Memory B cell (primary cell): Measurements from ENCODE around the gene TMEM62.
A peak's percentile ranks its signal among the peaks of the same experiment; 100 is the strongest.
"Not testable (repeated sequence)": the region's sequence is repeated elsewhere in the genome, so short reads cannot be mapped to it uniquely, and the experiment has no call there.

ENCODE experiments used
- ATAC-seq: fragments of 150-1000 bp; cut with Tn5 transposase; 2 replicates; pipeline ENCODE4 v1.10.0; 2021; ENCODE audit warnings: low read depth, mild to moderate bottlenecking, moderate library complexity
- DNase-seq, 2 donors: peaks; one replicate each; pipeline ENCODE4 v3.0.0; 2022; ENCODE audit warnings: low spot score in 2 of 2
- H3K27ac Mint-ChIP-seq: one replicate; pipeline ENCODE4 v1.8.0; 2022; ENCODE audit warnings: mild to moderate bottlenecking, moderate library complexity, mixed read lengths
- H3K27me3 Mint-ChIP-seq: one replicate; pipeline ENCODE4 v1.8.0; 2022; ENCODE audit warnings: mixed read lengths
- H3K36me3 Mint-ChIP-seq: one replicate; pipeline ENCODE4 v1.8.0; 2022; ENCODE audit warnings: mild to moderate bottlenecking, mixed read lengths
- H3K4me1 Mint-ChIP-seq: one replicate; pipeline ENCODE4 v1.8.0; 2022; ENCODE audit warnings: mixed read lengths
- H3K4me3 Mint-ChIP-seq: one replicate; pipeline ENCODE4 v1.8.0; 2022; ENCODE audit warnings: mild to moderate bottlenecking, moderate library complexity, mixed read lengths
- H3K9me3 Mint-ChIP-seq: one replicate; pipeline ENCODE4 v1.8.0; 2022; ENCODE audit warnings: mixed read lengths

TMEM62 gene

GRCh38 chr15:43175656-43176309 is 42.4 kb downstream of the TMEM62 start:
- H3K4me1 Mint-ChIP-seq, DNase-seq, ATAC-seq, H3K27ac Mint-ChIP-seq, H3K27me3 Mint-ChIP-seq, H3K9me3 Mint-ChIP-seq, H3K4me3 Mint-ChIP-seq: not testable (repeated sequence)
- H3K36me3 Mint-ChIP-seq = peaks cover 25% of the 10 kb centered on the region

DNA sequence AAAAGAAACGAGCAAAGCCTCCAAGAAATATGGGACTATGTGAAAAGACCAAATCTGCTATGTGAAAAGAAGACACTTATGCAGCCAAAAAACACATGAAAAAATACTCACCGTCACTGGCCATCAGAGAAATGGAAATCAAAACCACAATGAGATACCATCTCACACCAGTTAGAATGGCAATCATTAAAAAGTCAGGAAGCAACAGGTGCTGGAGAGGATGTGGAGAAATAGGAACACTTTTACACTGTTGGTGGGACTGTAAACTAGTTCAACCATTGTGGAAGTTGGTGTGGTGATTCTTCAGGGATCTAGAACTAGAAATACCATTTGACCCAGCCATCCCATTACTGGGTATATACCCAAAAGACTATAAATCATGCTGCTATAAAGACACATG is 43.8 kb downstream of the TMEM62 start:
- not testable (repeated sequence) for ATAC-seq, H3K4me3 Mint-ChIP-seq, H3K9me3 Mint-ChIP-seq, H3K27me3 Mint-ChIP-seq, H3K27ac Mint-ChIP-seq, DNase-seq, H3K4me1 Mint-ChIP-seq
- H3K36me3 Mint-ChIP-seq = peaks cover 27% of the 10 kb centered on the region

DNA sequence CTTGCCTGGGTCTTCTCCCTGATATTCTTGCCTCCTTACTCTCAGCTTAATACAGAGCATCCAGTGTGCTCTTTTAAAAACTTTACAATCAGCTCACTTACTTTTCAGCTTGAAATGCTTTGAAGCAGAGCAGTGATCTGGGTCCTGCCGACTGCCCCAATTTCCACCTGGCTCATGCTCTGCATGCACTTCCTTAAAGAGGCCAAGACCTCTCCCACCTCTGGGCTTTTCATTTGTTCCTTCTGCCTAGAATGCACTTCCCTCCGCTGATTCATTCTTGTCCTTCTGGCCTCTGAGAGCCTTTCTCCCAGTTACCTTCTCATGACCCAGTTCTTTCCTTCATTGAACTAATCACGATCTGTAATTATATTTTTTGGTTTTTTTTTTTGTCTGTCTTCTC is 49.9 kb downstream of the TMEM62 start:
- Mint-ChIP-seq H3K4me3 (no peak overlapping the region), H3K27me3 (no peaks in the 10 kb centered on the region), H3K4me1 (peaks cover 22% of the 10 kb centered on the region), H3K27ac (peak overlapping the region; percentile 49), H3K36me3 (peaks cover 16% of the 10 kb centered on the region), H3K9me3 (no peaks in the 10 kb centered on the region)
- DNase-seq (no peak), ATAC-seq (no peak)

- DNase-seq (no peak), ATAC-seq (no peak)
- no peaks in the 10 kb centered on the region for H3K27me3 Mint-ChIP-seq
- H3K27ac Mint-ChIP-seq = peak overlapping the region; percentile 98
- peaks cover 20% of the 10 kb centered on the region for H3K36me3 Mint-ChIP-seq
- H3K9me3 Mint-ChIP-seq = no peaks in the 10 kb centered on the region
- peak overlapping the region; percentile 94 for H3K4me3 Mint-ChIP-seq
- H3K4me1 Mint-ChIP-seq = peaks cover 27% of the 10 kb centered on the region
Measured at GRCh38 chr15:43184407-43185124, 51.2 kb downstream of the TMEM62 start.

DNA sequence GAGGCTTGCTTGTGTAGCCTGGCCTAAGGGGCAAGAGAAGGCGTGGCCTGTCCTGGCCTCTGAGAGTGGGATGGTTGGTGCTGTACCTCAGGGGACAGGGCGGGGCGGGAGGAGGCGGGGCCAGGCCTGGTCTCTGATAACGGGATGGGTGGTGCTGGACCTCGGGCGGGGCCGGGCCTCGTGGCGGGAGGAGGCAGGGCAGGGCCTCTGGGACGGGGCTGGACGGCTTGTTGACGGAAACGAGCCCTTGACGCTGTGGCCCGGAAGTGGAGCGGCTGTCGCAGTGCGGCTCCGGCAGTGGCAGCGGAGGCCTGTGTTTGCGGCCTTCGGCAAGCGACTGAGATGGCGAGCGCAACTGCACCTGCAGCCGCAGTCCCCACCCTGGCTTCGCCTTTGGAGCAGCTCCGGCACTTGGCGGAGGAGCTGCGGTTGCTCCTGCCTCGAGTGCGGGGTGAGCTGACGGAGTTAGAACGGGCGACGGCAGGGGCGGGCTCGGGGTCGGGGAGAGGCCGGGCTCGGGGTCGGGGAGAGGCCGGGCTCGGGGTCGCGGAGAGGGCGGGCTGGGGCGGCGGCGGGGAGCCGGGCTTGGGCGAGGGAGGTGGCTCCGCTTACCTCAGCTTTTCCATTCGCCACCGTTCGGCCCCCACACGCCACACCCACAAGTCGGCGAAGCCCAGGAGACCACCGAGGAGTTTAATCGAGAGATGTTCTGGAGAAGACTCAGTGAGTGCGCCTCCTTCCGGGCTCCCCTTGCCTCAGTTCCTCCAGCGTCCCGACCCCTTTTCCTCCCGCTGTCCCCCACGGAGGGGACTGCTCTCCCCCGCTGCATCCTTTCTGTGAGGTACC is 52.0 kb downstream of the TMEM62 start, which contains the start of gene CCNDBP1:
CCNDBP1 (plus strand) TSS at position 247 of the 846 bp plus-strand sequence; CDS start at position 343, 96 bp downstream.
- no peaks in the 10 kb centered on the region for H3K27me3 Mint-ChIP-seq
- H3K27ac Mint-ChIP-seq = peak within 1 kb of the TSS; percentile 98
- no peaks in the 10 kb centered on the region for H3K9me3 Mint-ChIP-seq
- ATAC-seq (peak; percentile 87), DNase-seq (peak; percentile 76 to 81)
- peaks cover 28% of the 10 kb centered on the region for H3K4me1 Mint-ChIP-seq
- peaks cover 23% of the 10 kb centered on the region for H3K36me3 Mint-ChIP-seq
- H3K4me3 Mint-ChIP-seq = peak within 1 kb of the TSS; percentile 94

GRCh38 chr15:43186003-43186353 is 52.6 kb downstream of the TMEM62 start:
- H3K9me3 Mint-ChIP-seq = no peaks in the 10 kb centered on the region
- H3K27me3 Mint-ChIP-seq = no peaks in the 10 kb centered on the region
- H3K36me3 Mint-ChIP-seq = peaks cover 24% of the 10 kb centered on the region
- ATAC-seq (peak; percentile 14), DNase-seq (no peak)
- H3K4me3 Mint-ChIP-seq = peak overlapping the region; percentile 94
- H3K27ac Mint-ChIP-seq = peak overlapping the region; percentile 98
- peaks cover 28% of the 10 kb centered on the region for H3K4me1 Mint-ChIP-seq

DNA sequence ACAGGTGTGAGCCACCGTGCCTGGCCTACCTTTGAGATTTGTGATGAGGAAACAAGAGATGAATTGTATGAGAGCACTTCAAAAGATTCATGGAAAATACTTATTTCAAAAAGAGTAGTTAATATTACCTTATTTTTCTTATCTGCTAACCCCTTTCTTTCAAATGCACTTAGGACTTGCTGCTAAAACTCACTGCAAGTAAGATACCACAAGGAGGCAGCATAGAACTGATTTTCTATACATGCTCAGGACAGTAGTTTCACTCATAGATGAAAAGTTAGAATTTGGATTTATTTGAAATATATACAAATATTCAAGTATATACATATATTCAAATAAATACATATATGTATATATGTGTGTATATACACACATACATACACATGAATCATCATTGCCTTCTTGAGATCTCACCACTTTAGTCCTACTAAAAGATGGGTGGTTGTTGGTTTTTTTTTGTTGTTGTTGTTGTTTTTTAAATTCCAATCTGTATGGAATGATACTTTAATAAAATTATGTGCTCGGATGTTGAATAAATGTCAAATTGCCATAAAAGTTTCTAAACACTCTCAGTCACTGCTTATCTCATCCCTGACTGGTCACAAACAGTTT is 54.3 kb downstream of the TMEM62 start:
- H3K27ac Mint-ChIP-seq = peak overlapping the region; percentile 98
- peak overlapping the region; percentile 47 for H3K4me3 Mint-ChIP-seq
- peaks cover 27% of the 10 kb centered on the region for H3K36me3 Mint-ChIP-seq
- H3K27me3 Mint-ChIP-seq = no peaks in the 10 kb centered on the region
- no peak for ATAC-seq
- no peaks in the 10 kb centered on the region for H3K9me3 Mint-ChIP-seq
- peak in 1 of 2 donors; percentile 30 for DNase-seq
- peaks cover 28% of the 10 kb centered on the region for H3K4me1 Mint-ChIP-seq

DNA sequence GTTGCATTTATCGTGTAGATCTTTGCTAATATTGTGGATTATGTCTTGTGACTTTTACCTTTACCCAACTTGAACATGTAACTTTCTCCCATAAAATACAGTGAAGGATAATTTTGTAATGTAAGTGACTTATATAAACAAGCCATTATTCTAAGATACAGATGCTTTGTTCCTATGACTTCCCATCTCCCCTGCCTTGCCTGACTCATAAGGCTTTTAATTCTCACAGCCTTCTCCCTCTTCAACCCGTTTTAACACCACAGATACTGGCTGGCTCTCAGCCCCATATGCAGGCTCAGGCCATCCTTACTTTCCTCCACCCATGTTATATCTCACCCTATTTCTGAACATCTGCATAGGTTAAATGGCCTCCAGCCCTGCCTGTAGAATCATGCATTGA is 55.9 kb downstream of the TMEM62 start:
- peaks cover 25% of the 10 kb centered on the region for H3K36me3 Mint-ChIP-seq

GRCh38 chr15:43190178-43190577 is 56.8 kb downstream of the TMEM62 start:
- DNase-seq = no peak
- Mint-ChIP-seq H3K4me3 (no peak overlapping the region), H3K36me3 (peaks cover 28% of the 10 kb centered on the region), H3K4me1 (peaks cover 24% of the 10 kb centered on the region), H3K27me3 (no peaks in the 10 kb centered on the region), H3K27ac (peak overlapping the region; percentile 0), H3K9me3 (no peaks in the 10 kb centered on the region)
- ATAC-seq = no peak

More for the DNA sequence above, 55.9 kb downstream of the TMEM62 start:
- DNase-seq (no peak), ATAC-seq (no peak)
- H3K9me3 Mint-ChIP-seq = no peaks in the 10 kb centered on the region
- no peaks in the 10 kb centered on the region for H3K27me3 Mint-ChIP-seq
- H3K4me1 Mint-ChIP-seq = peaks cover 28% of the 10 kb centered on the region
- peak overlapping the region; percentile 0 for H3K27ac Mint-ChIP-seq
- H3K4me3 Mint-ChIP-seq = no peak overlapping the region

GRCh38 chr15:43193710-43194109 is 60.3 kb downstream of the TMEM62 start:
- DNase-seq (no peak), ATAC-seq (no peak)
- H3K36me3 Mint-ChIP-seq = peaks cover 47% of the 10 kb centered on the region
- peaks cover 17% of the 10 kb centered on the region for H3K4me1 Mint-ChIP-seq
- no peak overlapping the region for H3K27ac Mint-ChIP-seq
- H3K9me3 Mint-ChIP-seq = peaks cover 6% of the 10 kb centered on the region
- H3K27me3 Mint-ChIP-seq = no peaks in the 10 kb centered on the region
- no peak overlapping the region for H3K4me3 Mint-ChIP-seq

DNA sequence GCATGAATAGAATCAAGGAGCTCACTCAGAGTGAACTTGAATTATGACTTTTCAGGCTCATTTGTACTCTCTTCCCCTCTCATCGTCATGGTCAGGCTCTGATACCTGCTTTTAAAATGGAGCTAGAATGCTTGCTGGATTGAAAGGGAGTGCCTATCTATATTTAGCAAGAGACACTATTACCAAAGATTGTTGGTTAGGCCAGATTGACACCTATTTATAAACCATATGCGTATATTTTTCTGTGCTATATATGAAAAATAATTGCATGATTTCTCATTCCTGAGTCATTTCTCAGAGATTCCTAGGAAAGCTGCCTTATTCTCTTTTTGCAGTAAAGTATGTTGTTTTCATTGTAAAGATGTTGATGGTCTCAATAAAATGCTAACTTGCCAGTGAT is 61.4 kb downstream of the TMEM62 start:
- ATAC-seq = no peak
- Mint-ChIP-seq H3K36me3 (peaks cover 41% of the 10 kb centered on the region), H3K4me1 (peaks cover 13% of the 10 kb centered on the region), H3K4me3 (no peak overlapping the region), H3K27ac (no peak overlapping the region), H3K9me3 (peaks cover 7% of the 10 kb centered on the region), H3K27me3 (no peaks in the 10 kb centered on the region)
- no peak for DNase-seq

DNA sequence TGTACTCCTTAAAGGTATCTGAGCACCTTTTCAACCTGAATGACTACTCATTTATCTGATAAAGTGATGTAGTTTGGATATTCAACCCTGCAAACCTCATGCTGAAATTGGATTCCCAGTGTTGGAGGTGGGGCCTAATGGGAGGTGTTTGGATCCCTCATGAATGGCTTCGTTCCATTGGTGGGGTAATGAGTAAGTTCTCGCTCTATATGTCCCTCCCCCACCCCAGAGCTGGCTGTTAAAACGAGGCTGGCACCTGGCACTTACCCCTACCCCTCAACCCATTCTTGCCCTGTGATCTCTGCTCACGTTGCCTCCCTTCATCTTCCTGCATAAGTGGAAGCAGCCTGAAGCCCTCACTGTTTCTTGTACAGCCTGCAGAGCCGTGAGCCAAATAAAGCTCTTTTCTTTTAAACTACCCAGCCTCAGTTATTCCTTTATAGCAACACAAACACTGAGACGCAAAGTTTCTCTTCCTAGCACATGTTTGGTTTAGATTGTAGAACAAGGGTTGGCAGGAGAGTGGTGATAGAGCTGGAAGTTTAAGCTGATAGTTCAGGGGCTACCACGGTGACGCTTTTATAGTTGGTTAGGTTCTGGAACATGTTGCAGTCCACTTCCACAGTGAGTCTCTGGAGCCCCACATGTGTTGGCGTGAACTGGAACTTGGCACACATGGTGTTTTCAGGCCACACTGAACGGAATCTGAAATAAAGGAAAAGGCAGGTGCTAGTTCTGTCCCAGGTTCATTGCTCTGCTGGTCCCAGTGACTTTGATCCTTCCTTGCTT is 63.6 kb downstream of the TMEM62 start:
- DNase-seq (no peak), ATAC-seq (no peak)
- H3K9me3 Mint-ChIP-seq = peaks cover 7% of the 10 kb centered on the region
- no peaks in the 10 kb centered on the region for H3K27me3 Mint-ChIP-seq
- H3K4me3 Mint-ChIP-seq = no peak overlapping the region
- H3K36me3 Mint-ChIP-seq = peaks cover 31% of the 10 kb centered on the region
- H3K4me1 Mint-ChIP-seq = peaks cover 13% of the 10 kb centered on the region
- peak overlapping the region; percentile 2 for H3K27ac Mint-ChIP-seq

- H3K4me3 Mint-ChIP-seq, DNase-seq, H3K27me3 Mint-ChIP-seq, ATAC-seq, H3K9me3 Mint-ChIP-seq: not testable (repeated sequence)
- Mint-ChIP-seq H3K4me1 (peaks cover 13% of the 10 kb centered on the region), H3K36me3 (peaks cover 27% of the 10 kb centered on the region), H3K27ac (peak overlapping the region; percentile 2)
Measured at GRCh38 chr15:43197773-43198172, 64.4 kb downstream of the TMEM62 start.
